ELF-1 (cell line): Measurements from ENCODE around the gene ERC2.
A peak's percentile ranks its signal among the peaks of the same experiment; 100 is the strongest.

Experiments
- DNase-seq: peaks from one replicate; pipeline ENCODE4 v3.0.0-alpha.2; 2016; ENCODE audit warnings: low read depth, low spot score

The ERC2 gene

DNA sequence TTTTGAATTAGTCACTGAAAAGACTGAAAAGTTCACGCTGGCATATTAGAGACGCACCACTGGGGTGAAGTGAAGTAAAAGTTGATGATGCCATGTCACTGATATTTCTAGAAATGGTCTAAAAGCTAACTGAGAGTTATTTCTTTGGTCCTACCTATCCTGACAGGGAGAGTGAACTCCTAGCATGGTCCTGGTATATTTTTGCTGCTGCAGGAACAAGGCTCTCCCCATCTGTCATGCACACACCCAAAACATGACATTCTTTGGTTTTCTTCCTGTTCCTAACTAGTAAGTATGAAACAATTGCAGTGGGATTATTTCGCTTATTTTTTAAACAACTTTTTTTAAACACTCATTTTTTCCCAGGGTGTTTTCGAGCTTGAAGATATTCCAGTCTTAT is 466.7 kb downstream of the ERC2 start:
- no peak for DNase-seq

GRCh38 chr3:55989366-55989765 is 478.9 kb downstream of the ERC2 start:
- no peak for DNase-seq

DNA sequence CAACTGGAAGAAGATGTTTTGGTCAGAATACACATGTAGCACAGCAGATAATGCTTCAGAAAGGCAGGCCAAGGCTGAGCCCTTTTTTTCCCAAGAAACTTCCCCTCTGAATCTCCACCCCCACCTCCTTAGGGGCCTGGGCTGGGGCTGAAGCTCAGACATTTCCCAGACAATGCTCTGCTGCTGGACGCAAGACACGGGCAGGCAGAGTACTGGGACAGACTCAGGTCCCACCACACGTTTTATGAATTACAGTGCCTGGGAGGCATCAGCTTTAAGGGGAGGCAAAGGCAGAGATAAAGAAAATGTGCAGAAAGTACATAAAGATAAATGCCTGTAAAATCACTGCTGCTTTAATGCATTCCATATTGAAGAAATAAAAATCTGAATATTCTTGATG is 479.4 kb downstream of the ERC2 start:
- DNase-seq, result peak; percentile 32

GRCh38 chr3:55984626-55985025 is 483.6 kb downstream of the ERC2 start:
- no peak for DNase-seq

GRCh38 chr3:55978953-55979352 is 489.3 kb downstream of the ERC2 start:
- no peak for DNase-seq

GRCh38 chr3:55974421-55975165 is 493.7 kb downstream of the ERC2 start:
- DNase-seq, result no peak

DNA sequence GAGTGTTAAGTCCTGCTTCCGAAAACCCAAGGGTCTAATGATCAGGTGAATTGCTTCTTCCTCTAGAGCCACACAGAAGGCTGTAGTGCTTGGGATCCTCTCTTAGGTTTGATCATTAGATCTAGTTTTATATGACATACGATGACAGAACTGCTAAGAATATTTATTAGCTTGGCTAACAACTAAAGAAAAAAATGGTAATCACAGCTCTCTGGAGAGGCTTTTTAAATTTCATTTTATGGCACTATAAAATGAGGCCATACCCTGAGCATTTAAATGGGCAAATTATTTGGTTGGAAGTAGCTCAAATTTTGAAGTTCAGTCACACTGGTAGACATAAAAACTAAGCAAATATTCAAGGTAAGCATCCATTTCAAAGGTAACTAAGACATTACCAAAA is 498.6 kb downstream of the ERC2 start:
- DNase-seq, result no peak

DNA sequence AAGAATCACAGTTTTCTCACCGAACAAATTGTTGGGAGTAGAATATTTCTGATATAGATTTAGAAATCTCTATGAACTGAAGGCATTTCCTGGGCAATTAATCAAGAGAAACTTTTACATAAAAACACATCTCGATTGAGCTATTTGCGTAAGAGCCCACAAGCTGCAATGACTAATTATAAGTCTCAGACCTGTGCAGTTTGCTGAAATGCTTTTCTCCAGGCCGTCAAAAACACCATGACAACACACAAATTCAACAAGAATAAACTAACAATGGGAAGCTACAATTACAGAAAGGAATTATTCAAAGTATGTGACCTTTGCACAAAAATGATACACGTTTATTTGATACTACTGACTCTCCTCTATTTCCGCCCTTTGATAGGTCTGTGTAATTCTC is 499.9 kb downstream of the ERC2 start:
- DNase-seq, result no peak

DNA sequence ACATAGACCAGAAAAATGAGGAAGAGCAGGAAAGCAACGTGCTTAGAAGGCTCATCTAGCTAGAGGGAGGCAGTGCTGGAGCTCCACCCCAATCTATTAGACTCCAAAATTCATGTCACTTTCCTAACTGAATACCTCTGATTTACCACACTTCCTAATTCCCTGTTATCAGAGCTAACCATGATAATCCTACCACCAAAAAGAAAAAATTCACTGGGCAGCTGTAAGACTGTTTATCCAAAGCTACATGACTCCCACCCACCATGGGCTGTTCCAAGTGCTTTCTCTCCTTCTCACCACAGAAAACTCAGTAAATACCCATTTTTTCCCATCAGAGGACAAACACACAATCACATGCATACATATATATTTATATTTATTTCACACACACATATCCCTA is 501.7 kb downstream of the ERC2 start:
- DNase-seq, result no peak

DNA sequence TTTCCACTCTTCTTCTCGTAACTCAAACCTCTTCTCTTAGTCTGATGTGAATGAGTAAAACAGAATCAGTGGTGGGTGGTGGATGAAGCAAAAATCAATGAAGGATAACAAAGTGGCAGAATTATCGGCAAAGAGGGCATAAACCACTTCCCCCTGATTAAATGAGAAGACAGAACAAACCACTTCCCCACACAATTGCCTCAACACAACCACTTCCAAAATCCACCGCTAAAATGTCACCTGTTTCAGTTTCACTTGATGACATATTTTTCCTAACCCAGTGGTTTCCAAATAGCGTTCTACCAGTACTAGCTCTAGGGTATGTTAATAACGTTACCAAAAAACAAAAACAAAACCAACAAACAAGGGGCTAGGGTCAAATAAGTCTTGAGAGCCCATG is 502.5 kb downstream of the ERC2 start:
- no peak for DNase-seq

DNA sequence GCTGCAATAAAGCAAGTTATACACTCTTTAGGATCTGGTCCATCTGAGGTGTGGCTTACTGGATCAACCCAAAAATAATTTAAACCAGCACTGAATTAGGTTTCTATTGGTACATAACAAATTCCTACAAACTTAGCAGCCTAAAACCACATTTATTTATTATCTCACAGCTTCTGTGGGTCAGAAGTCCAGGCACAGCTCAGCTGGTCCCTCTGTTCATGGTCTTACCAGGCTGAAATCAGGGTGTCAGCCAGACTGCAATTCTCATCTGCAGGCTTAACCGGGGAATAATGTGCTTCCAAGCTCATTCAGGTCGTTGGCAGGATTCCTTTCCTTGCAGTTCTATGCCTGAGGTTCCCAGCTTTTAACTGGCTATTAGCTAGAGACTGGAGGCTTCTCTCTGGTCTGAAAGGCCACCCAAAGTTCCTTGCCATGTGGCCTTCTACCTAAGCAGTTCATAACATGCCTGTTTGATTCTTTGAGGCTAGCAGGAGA is 503.7 kb downstream of the ERC2 start:
- no peak for DNase-seq

DNA sequence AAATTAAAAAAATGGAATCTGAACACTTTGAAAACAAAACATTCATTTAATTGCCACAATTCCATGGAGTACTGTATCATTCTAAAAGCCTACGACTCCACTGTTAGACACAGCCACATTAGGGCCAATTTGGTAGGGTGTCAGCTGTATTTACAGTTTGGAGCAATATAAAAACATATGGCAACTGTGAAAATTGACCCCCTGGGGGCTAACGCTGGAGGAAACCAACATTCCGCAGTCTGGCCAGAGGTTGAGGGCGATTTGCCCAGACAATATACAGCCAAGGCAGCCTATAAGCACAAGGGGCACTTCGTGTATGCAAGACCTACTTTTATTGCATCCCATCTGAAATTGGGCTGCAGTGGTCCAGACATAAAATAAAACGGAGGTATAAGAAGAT is 504.7 kb downstream of the ERC2 start:
- no peak for DNase-seq

GRCh38 chr3:55959471-55960080 is 508.7 kb downstream of the ERC2 start:
- DNase-seq, result no peak

- DNase-seq, result no peak
Observed at GRCh38 chr3:55958605-55959004, 509.7 kb downstream of the ERC2 start.

GRCh38 chr3:55955891-55956477 is 512.3 kb downstream of the ERC2 start:
- DNase-seq, result no peak

GRCh38 chr3:55951388-55951787 is 516.9 kb downstream of the ERC2 start:
- no peak for DNase-seq

DNA sequence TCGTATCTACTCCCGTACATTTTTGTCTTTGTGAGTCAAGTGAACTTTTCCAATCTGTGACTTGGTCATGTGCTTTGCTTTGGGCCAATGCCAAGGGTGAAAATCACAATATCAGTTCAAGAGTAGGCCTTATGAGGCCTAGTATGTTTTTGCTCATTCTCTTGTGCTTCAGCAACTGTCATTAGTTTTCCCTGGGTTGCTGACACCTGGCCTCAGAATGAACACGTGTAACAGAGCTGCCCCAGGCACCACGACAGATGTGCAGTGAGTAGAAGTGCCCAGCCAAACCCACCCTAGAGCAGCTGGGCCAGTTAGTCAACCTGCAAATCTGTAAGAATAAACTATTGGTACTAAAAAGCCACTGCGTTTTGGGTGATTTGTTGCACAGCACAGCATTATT is 520.9 kb downstream of the ERC2 start:
- DNase-seq, result no peak

DNA sequence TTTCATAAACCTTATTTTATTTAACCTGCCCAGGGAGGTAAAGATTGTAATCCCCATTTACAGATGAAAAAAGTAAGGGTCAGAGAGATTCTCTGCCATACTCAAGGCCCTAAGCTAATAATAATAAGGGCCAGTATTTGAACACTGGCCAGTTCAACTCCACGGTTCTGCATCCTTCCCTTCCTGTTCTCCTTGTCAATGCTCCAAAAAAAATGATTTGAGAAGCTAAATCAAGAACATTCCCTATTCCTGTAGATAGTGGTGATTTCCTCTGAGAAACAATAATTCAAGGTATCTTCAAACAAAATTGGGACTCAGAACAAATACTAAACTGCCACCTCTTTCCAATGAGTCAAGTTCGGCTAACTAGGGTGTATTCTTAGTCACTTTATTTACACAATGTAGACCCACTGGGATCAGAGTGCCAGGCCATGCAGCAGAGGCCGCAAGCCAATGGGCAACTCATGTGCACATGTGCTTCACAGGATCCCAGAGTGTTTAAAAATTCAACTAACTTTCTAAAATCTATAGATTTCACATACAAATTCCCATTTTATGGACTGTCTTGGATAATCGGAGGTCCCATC is 521.6 kb downstream of the ERC2 start:
- DNase-seq, result no peak

DNA sequence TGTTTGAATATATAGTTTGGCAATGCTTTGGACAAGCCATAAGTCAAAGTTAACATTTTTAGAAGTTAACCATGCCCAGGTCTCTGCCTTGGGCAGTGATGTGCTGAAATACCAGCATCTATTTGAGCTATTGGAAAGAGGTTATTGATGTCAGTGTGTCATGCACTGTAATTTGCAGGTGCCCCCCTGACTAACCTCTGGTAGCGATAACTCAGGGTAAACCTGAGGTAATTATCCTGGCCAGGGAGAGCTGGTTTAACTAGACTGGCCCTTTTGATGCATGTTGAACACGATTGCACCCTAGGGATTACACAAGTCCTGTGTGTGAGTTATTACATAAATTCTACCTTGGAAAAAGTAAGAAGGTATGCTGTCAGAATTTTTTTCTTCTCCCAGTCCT is 525.4 kb downstream of the ERC2 start:
- no peak for DNase-seq

DNA sequence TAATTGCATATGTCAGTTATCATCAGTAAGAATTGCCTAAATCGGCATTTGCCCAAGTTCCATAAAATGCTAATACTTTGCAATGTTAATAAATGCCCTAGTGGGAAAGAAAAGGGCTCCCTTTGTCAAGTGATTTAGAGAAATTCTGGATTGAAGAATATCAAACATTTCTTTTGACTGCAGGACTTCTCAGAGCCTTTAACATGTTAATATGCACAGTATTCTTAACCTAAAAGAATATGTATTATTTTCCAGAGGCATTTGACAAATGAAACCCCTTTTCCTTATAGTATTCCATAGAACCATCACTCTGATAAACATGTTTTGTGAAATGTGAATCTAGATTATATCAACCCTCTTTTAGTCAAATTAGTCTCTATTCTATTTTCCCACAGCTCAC is 529.0 kb downstream of the ERC2 start:
- DNase-seq, result no peak

GRCh38 chr3:55937301-55937700 is 531.0 kb downstream of the ERC2 start:
- DNase-seq, result peak; percentile 18

DNA sequence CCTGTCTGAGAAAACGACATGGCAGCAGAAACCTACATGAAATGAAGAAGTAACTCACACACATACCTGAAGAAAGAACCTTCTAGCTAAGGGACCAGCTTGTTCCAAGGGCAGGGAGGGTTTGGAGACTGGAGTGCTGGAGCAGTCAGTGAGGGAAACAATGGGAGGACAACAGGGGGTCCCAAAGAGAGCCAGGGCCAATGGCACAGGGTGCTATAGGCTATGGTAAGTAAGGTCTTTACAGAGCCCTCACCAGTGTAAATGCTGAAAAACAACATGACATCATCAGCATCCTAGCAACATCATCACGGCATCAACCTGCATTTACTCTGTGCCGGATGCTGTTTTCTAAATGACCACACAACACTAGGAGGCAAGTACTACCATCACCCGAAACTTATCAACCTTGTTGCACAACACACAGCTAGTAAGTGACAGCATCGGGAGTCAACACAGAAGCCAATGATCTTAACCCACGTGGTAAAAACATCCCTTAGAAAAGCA is 531.7 kb downstream of the ERC2 start:
- no peak for DNase-seq

DNA sequence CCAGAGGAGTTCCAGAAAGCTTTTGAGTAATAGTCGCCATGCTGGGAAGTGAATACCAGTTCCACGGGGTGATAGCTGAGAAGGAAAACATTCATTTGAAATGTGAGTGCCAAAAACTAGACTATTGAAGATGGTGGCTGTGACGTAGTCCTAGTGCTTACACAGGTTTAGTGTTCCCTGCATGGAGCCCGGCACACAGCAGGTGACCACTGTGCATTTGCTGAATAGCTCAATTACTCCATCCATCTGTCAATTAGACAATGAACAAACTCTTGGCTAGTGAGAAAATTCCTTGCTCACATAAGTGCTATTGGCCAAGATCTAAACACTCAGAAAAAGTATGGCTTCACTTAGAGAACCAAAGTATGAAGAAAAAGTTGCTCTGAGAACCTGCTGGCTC is 533.0 kb downstream of the ERC2 start:
- no peak for DNase-seq
